Activated naive CD4-positive, alpha-beta T cell treated with anti-CD3 and anti-CD28 coated beads, Interleukin-2, amount 50 U/mL, for 16 hours (primary cell): ENCODE results near the gene TFDP1.
"Not testable (repeated sequence)": the region's sequence is repeated elsewhere in the genome, so short reads cannot be mapped to it uniquely, and the experiment has no call there.

Experiments used
- DNase-seq: peaks from one replicate; pipeline ENCODE4 v3.0.0-alpha.2; 2020

Gene TFDP1

GRCh38 chr13:113620036-113620796 lies 35.7 kb downstream of the TFDP1 start:
- no peak for DNase-seq

- DNase-seq = no peak
Measured at GRCh38 chr13:113621046-113621445, 36.5 kb downstream of the TFDP1 start.

GRCh38 chr13:113621498-113621897 lies 36.9 kb downstream of the TFDP1 start:
- not testable (repeated sequence) for DNase-seq

GRCh38 chr13:113621986-113622550 lies 37.5 kb downstream of the TFDP1 start:
- DNase-seq = not testable (repeated sequence)

- no peak for DNase-seq
Measured at GRCh38 chr13:113622791-113623490, 38.4 kb downstream of the TFDP1 start.

- DNase-seq = no peak
Measured at GRCh38 chr13:113623491-113624234, 39.1 kb downstream of the TFDP1 start.

GRCh38 chr13:113624235-113624587 lies 39.7 kb downstream of the TFDP1 start:
- DNase-seq = no peak

GRCh38 chr13:113624640-113625304 lies 40.2 kb downstream of the TFDP1 start:
- not testable (repeated sequence) for DNase-seq

- DNase-seq = no peak
Measured at GRCh38 chr13:113625965-113626721, 41.6 kb downstream of the TFDP1 start.

- DNase-seq = no peak
Measured at GRCh38 chr13:113627136-113627535, 42.6 kb downstream of the TFDP1 start.

GRCh38 chr13:113628291-113629270 lies 44.0 kb downstream of the TFDP1 start:
- DNase-seq = no peak

- no peak for DNase-seq
Measured at GRCh38 chr13:113629866-113630265, 45.3 kb downstream of the TFDP1 start.

GRCh38 chr13:113630296-113630695 lies 45.7 kb downstream of the TFDP1 start:
- DNase-seq = no peak

- DNase-seq = no peak
Measured at GRCh38 chr13:113630804-113631203, 46.3 kb downstream of the TFDP1 start.

- no peak for DNase-seq
Measured at GRCh38 chr13:113631341-113632095, 47.0 kb downstream of the TFDP1 start.

- no peak for DNase-seq
Measured at GRCh38 chr13:113632706-113633484, 48.3 kb downstream of the TFDP1 start.

- DNase-seq = no peak
Measured at GRCh38 chr13:113633485-113633873, 48.9 kb downstream of the TFDP1 start.

- DNase-seq = no peak
Measured at GRCh38 chr13:113634279-113635047, 49.9 kb downstream of the TFDP1 start.
